ENCODE measurements around the gene PDE6D.

The PDE6D gene

DNA sequence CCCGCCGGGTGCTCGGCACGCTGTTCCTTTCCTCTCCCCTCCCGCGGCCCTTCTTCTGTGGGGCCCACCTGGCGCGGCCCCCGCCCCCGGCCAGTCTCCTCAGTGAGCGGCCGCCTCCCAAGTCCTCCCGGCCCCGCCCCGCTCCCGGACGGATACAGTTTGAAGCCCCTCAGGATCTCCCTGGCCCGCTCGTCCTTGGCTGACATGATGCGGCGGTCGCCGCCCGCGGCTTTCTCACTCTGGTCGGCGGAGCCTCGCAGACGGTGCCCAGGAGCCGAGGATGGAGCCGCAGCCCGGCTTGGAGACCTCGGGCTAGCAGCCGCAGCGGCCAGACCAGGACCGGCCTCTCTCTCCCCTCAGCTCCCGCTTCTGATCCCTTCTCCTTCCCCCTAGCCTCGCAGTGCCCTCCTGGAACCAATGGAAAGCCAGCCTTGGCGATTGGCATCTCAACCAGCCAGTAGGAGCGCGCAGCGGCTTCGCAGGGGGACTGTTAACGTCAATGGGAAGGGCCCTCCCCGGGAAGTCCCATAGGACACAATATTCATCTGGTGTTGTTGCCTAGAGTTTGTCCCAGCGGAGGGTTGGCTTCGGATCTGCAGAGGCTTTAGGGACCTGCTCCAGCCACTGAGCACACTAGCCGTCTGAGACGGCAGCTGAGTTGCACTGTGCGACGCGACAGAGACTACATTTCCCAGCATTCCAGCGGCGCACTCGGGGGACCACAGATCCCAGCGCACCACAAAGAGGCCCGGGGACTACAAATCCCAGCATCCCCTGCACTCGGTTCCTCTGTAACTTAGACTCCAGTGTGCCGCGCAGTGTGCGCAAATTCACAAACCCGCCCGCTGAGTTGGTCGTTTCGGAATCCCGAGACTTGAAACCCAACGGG, at the start of gene PDE6D:
Gene PDE6D, minus strand, starts transcription at position 374 of the 889 bp plus-strand sequence. Its CDS starts 168 bp downstream, at position 206.
- DNase-seq = peak; percentile 98

DNA sequence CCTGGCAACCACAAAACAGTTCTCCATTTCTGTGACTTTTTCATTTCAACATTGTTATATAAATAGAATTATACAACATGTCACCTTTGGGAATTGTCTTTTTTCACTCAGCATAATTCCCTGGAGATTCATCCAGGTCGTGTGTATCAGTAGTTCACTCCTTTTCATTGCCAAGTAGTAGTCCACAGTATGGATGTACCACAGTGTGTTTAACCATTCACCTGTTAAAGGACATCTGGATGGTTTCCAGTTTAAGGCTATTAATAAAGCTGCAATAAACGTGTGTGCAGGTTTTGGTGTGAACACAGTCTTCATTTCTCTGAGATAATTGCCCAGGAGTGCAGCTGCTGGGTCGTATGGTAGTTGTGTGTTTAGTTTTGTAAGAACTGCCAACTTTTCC, 40.8 kb upstream of the PDE6D start:
- DNase-seq = no peak

DNA sequence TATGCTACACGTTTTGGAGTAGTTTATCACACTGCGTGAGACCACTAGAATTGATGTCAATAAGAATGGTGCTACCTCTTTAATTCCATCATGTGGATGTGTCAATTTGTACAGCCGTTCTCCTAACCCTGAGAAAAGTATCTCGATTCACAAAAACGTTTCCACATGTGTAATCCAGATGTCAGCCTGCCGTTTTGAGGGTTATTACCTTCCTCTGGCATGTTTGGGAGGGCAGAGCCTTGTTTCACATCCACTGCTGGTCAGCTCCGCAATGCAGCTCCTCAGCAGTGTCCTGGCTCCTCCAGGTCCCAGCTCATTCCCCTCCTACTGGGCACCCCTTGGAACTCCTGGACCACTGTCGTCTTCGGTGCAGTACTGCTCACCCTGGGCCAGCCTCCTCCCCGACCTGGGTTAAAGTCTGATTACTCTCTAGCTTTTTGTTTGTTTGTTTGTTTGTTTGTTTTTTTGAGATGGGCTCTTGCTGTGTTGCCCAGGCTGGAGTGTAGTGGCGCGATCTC, 39.8 kb upstream of the PDE6D start:
- no peak for DNase-seq

DNA sequence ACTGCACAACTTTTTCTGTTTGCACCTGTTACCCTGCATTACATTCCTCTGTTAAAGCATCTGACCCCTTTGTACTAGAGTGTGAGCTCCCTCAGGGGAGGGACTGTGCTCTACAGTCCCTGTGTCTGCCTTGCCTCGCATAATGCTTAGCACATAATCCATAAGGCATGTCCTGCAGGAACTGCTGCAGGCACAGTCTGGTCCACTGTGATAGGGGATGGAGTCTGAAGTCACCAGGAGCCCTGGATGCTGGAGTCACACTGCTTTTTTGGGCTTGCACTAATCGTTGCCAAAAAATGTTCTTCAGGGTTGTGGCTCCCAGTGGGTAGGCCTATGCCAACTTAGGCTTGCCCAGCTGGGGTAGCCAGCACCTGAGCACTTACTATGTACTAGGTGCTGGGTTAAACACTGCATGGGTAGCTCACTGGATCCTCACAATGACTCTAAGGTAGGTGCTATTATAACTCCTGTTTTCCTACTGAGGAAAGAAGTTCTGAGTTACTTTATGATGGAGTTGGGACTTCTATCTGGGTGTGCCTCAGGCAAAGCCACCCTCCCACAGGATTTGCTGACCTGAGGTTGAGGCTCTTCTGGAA, 38.5 kb upstream of the PDE6D start:
- no peak for DNase-seq

DNA sequence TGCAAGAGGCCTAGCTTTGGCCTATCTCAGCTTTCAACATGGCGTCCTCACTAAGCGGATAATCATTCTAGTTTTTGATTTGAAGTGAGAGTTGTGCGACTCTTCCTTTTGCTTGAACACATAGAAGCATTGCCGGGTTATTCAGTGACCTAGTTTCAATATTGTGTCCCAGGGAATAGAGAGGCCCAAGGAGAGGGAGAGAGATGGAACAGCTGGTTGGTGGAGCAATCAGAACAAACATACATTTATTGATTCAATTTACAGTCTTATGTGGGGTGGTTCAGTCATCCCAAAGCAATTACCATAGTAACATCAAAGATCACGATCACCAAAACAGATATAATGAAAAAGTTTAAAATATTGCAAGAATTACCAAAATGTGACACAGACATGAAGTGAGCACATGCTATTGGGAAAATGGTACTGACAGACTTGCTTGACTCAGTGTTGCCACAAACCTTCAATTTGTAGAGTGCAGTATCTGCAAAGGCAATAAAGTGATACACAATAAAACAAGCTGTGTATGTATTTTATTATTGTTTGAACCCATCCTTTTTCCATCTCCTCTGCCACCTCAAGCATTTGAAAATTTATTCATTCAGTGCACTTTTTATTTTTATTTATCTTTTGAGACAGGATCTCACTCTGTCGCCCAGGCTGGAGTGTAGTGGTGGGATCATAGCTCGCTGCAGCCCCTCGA, 35.4 kb upstream of the PDE6D start:
- DNase-seq = no peak

DNA sequence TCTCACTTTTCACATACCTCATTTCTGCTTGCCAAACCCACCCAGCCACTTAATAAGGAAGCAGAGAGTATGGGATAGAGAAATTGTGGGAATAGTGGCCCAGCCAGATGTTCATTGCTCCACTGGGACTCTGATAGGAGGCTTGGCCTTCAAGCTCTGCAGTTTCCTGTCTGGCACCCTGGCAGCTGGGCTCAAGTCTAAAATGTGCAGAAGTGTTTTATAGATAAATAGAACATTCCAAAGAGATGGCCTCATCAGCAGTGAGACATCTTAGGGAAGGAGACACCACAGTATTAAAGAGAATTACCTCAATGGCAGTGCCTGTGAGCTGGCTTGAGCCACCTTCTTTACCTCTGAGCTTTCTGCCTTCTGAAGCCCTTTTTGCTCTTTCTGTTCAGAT, 29.8 kb upstream of the PDE6D start:
- DNase-seq = peak; percentile 88

DNA sequence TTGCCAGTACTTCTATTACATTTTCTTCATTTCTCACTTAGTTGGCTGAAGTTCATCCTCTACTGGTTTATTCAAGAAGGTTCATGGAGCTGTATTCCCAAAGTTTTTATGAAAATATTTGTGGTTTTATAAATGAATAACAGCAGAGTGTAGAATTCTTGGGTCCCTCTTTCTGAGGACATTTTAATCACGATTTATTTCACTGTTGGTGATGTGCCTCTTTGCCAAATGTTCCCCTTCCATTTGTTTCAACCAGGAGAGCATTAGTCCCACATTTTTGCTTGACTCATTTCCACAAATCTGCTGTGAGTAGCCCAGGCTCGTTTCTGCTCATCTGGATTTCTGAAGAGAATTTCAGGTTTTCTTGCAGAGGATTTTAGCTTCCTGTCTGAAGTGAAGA, 25.9 kb upstream of the PDE6D start:
- DNase-seq = no peak

DNA sequence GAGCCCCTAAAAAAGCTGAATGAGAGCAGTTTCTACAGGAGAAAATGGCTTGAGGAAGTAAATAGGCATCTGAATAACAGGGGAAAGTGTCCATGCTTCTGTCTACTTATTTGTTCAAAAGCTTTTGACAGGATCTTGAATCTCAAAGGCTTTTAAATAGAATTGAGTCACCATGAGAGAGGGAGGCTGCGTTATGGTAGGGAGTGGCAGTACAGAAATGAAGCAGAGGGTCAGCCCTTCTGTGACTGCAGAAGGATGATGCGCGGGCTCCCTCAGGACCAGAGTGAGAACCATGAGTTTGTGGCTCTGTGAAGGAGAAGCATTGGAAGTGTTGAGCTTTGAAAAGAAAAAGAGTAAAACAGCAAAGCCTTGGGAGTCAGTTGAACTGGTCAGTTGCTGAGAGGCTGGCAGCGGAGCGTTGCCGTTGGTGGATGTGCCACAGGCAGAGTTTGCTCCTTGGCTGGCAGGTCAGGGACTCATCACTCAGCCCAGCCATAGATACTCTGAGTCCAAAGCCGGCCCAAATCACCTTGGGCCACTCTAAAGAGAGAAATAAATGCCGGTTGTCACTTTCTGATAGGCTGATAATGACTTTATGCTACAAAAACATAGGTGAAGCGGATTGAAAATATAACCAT, 22.5 kb upstream of the PDE6D start:
- no peak for DNase-seq

DNA sequence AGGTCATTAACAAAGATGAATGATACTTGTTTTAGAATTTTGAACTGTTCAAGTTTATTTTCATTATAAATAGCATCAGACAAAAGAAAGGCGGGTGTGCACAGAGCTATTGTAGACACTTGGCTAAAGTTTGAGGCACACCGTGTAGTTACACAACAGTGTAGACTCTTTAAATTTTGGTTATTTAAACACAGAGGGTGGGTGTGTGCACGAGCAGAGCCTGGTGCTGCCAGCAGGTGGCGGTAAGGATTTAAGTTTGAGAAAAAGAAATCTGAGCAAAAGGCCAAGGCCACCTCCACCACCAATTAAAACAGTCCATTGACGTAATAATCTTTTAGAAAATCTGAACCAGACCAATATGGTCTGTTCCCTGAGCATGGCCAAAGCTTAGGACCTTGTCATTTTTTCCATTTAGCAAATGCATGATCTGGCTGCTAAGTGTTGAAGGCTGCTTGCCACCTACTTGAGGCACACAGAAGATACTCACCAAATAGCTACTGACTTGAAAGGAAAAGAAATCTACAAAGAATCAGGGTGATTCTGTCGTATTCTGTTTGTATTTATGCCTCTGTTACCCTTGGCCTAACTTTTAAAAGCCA, 19.5 kb upstream of the PDE6D start:
- peak; percentile 37 for DNase-seq

DNA sequence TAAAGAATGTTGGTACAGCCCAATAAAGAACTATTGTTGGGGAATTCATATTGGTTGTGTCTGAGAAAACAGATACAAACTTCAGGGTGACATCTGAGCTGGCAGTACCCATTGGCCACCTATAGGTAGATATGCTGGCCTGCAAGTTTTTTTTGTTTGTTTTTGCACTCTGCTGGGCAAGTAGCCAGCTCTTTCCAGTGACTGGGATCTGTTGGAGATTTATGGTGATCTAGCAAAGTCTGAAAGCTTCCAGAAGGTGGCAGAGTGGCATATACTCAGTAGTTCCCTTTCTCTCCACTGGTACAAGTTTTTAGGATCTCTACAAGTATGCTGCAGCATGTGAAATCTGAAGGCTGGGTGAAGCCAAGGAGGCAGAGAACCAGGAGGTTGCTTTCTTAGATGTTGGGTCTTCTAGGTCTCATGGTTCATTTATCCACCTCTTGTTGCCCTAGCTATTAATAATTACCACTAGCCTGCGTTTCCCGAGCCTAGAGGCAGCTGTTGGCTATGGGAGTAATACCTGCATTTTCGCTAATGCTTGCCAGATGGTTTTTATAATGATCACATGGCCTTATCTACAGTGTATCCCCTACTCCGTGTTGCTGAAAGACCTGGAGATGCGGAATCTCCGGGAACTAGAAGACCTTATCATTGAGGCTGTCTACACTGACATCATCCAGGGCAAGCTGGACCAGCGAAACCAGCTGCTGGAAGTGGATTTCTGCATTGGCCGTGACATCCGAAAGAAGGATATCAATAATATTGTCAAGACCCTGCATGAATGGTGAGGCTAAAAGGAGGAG, 14.6 kb upstream of the PDE6D start:
- peak; percentile 79 for DNase-seq

DNA sequence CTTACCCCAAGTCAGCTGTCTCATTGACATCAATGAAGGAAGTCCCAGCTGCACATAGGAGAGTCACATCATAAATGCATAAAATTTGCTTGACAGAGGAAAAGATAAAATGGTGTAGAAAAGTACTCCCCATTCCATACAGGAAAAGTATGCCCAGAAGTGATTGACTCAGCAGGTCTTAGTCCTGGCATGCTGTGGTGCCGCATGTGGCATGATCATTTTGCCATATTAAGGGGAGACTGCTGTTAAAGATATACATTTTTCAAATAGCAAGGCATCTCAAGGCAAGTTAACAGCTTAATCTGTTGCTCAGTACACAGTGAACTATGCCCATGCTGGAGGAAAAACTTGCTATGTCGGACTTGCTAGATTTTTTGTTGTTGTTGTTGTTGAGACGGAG, 13.3 kb upstream of the PDE6D start:
- DNase-seq = no peak

DNA sequence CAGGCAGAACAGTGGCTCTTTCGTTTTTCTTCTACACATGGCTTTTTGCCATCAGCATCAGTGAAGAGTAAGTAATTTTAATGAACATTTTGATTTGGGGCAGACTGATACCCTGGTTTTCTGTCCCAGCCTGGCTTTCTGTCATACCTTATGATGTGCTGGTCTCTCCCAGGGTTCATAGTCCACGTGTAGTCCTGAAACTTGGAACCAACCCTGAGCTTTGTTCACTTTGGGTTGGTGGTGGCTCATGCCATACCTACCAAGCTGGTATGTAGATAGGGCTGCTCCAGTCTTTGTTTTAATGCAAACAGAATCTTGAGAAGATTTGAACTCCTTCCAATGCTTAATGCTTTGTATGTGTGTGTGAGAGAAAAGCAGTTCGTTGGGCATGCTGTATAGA, 10.0 kb upstream of the PDE6D start:
- DNase-seq = no peak

DNA sequence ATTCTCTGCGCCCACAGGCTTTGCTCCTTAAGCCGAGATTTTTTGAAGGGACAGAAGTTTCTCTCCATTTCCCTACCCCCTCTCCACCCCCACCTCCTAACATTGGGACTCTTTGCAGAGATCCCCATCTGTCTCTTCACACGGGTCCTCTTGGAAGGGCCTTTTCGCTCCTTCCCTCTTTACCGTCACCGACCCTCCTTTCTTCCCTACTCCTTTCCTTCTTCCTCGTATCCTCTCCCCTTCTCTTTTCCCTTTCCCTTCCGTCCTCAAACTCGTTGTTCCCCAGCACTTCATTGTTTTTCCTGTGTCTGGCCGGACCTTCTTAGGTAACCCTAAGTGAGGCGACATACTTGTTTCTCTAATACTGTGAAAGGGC, 5.8 kb upstream of the PDE6D start:
- DNase-seq = no peak

DNA sequence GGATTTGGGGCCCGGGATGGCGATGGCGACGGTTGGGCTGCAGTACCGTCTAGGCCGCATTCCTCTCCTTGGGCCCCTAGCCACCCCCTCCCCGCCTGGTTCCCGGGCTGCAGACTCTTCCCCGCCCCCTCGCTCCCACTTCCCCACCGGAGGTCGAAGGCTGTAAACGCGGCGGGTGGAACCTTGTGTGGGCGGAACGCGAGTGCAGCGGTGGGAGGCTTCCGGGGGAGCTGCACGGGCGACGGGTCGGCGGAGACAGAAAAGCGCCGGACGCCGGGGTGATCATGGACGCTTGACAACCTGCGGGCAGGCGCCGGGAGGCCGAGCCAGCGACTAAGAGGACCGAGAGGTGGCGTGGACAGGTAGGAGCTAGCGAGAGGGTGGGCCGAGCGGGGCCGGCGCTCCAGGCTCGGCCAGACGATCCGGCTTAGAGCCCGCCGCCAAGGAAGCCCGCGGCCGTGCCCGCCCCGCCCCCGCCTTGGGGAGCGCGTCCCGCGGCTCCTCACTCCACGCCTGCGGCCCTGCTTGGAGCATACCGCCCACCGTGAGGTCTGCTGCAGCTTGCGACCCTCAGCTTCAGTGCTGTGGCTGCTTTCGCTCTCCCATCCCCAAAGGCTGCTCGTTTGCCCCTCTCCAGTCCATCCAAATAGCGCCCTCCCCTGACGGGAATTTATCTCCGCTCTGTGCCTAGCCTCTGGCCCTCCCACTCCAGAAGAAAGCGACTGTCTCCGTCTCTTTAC, 5.3 kb upstream of the PDE6D start, which contains the start of gene COPS7B:
Gene COPS7B, plus strand, starts transcription at position 269 of the 740 bp plus-strand sequence. CDS start 2,126 bp downstream, outside the sequence.
- peak; percentile 79 for DNase-seq

DNA sequence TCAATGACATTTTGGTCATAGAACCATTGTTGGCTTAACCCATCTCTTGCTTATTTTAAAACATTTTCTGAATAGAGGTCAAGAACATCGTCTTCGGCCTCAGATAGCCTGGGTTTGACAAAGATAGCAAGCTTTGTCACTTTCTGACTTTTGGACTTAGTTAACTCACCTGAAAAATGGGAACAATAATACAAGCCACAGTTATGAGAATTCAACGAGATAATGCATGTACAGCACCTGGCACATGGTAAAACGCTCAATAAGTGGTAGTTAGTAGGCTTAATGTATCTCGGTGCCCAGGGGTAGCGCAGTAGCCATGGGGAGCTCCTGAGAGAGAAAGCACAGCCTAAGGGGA, 4.7 kb upstream of the PDE6D start:
- no peak for DNase-seq

DNA sequence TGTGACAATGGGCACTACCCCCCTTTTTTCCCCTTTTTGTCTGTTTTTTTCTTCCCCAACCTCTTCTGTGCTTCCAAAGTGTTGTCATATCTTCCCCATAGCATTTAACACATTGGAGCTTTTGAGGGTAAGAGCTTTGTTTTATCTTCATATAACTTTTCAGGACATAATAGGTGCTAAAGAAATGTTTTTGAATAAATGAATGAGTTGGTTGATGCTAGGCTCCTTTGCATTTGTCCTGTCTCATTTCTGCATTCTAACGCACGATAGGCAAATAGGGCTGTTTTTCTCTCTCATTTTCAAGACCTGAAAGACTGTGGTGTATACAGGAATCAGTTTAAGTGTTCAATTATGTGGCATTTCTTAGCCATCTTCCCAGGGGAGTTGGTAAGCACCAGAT, 4.3 kb upstream of the PDE6D start:
- DNase-seq = no peak

DNA sequence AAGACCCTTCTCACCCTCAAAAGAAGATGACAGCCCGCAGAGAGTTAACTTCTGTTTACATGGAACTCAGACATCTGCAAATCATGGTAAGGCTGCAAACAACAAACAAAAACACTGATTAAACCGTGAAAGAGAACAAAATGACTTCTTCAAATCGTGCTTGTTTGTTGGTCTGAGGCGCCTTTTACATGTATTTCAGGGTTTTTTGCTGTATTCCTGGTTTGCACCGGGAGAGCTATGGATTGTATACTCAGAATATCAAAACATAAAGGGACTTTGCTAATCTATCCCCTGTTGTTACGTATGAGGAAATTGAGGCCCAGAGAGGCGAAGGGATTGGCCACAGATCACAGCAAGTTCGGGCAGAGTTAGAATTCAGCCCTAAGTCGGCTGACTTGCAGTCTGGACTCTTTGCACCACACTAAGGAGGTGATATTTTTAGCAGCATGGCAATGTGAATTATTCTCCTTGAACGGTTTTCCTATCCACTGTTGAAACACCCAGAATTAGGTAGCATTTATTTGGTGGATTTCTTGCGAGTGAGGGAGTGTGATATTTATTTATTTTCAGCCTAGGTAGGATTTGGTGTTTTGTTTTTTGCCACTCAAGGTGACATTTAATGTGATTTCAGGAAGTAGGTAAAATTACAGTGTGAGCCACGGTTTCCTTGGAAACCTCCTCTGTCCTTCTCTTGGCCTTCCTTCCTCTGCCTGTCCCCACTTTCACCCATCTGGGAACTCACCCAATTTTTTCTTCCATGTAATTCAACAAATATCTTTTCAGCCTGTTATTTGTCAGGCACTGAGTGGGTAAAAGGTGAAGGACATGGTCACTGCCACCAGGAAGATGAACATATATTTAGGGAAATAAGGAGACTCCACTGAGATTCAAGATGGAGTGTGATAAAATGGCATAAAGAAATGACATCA, 980 bp upstream of the PDE6D start:
- peak; percentile 34 for DNase-seq

DNA sequence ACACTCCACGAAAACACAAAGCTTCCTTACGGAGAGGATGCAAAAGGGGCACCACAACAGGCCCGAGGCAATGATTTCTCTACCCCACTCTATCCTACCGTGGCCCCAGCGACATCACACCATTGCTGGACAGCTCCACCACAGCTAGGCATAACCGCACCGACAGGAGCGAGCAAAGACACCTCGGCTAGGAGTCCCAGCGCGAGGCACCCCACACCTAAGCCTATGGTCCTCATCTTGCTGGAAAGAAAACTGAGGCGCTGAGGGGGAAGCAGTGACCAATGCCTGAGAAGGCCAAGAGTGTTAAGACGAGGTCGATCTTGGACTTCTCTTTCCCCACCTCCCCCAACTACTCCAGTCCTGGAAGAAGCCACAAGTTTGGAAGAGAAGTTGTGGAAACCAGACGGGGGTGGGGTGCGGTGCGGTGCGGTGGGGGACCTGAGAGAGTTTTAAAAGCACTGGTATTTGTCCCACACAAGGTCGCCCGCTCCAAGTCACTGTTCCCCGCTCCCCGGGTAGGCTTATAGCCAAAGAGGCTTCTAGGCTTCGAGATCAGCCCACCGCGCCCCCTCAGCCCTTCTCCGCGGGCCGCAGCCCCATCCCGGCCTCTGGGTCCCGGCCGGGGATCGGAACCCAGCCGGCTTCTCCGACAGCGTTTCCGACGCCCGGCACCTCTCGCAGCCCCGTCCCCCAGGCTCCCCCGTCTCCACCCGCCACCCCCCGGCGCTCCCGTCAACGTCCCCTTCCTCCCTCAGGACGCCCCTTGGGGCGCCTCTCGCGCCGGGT, 766 bp downstream of the PDE6D start:
- DNase-seq = peak; percentile 20
